Measurements from ENCODE around the gene MYH16.
"Not testable (repeated sequence)": the region's sequence is repeated elsewhere in the genome, so short reads cannot be mapped to it uniquely, and the experiment has no call there.

Gene MYH16

GRCh38 chr7:99289185-99289584 lies 16.5 kb downstream of the MYH16 start:
- no peak overlapping the region for H2AFZ ChIP-seq (ENCODE audit: low read length)
- no peaks in the 10 kb centered on the region for H3K9me2 ChIP-seq (replicated peaks; ENCODE audit: insufficient read depth, low read length)
- TF ChIP-seq EZH2phosphoT487 (IDR thresholded peaks at IDR 0.05; ENCODE audit: low read length) (no peak), EZH2 (optimal IDR thresholded peaks at IDR 0.05; ENCODE audit: low read depth, low read length) (no peak)
- no peaks in the 10 kb centered on the region for H3K4me1 ChIP-seq (ENCODE audit: low read length)
- DNase-seq: no peak
- no peaks in the 10 kb centered on the region for H4K20me1 ChIP-seq (ENCODE audit: insufficient read depth, low read length)
- H3K79me2 ChIP-seq (ENCODE audit: low read length): no peaks in the 10 kb centered on the region
- no peak overlapping the region for H3K27ac ChIP-seq (ENCODE audit: low read length)
- H3K9ac ChIP-seq (ENCODE audit: low read length): no peak overlapping the region
- H3K4me3 ChIP-seq (ENCODE audit: low read length): no peak overlapping the region
- no peaks in the 10 kb centered on the region for H3K27me3 ChIP-seq (replicated peaks; ENCODE audit: insufficient read depth, low read length)
- no peaks in the 10 kb centered on the region for H3K9me3 ChIP-seq (replicated peaks; ENCODE audit: insufficient read depth, low read length)
- no peaks in the 10 kb centered on the region for H3K36me3 ChIP-seq (replicated peaks; ENCODE audit: insufficient read depth, low read length)
- H3K4me2 ChIP-seq (ENCODE audit: low read depth, low read length): no peak overlapping the region
- H3F3A ChIP-seq (ENCODE audit: insufficient read depth, low read length): no peaks in the 10 kb centered on the region

- H3K9me3 ChIP-seq (replicated peaks; ENCODE audit: insufficient read depth, low read length); H3K79me2 ChIP-seq (ENCODE audit: low read length); H3K4me1 ChIP-seq (ENCODE audit: low read length); H3K4me3 ChIP-seq (ENCODE audit: low read length); H3F3A ChIP-seq (ENCODE audit: insufficient read depth, low read length); H3K4me2 ChIP-seq (ENCODE audit: low read depth, low read length); H3K9me2 ChIP-seq (replicated peaks; ENCODE audit: insufficient read depth, low read length); H3K9ac ChIP-seq (ENCODE audit: low read length); H4K20me1 ChIP-seq (ENCODE audit: insufficient read depth, low read length); H2AFZ ChIP-seq (ENCODE audit: low read length); H3K27ac ChIP-seq (ENCODE audit: low read length); DNase-seq; H3K27me3 ChIP-seq (replicated peaks; ENCODE audit: insufficient read depth, low read length); H3K36me3 ChIP-seq (replicated peaks; ENCODE audit: insufficient read depth, low read length): not testable (repeated sequence)
Measured at GRCh38 chr7:99290148-99290547, 17.5 kb downstream of the MYH16 start.

GRCh38 chr7:99290980-99291607 lies 18.5 kb downstream of the MYH16 start:
- no peaks in the 10 kb centered on the region for H3F3A ChIP-seq (ENCODE audit: insufficient read depth, low read length)
- no peak overlapping the region for H3K9ac ChIP-seq (ENCODE audit: low read length)
- no peaks in the 10 kb centered on the region for H3K79me2 ChIP-seq (ENCODE audit: low read length)
- no peaks in the 10 kb centered on the region for H3K36me3 ChIP-seq (replicated peaks; ENCODE audit: insufficient read depth, low read length)
- no peak overlapping the region for H3K4me2 ChIP-seq (ENCODE audit: low read depth, low read length)
- no peak overlapping the region for H3K4me3 ChIP-seq (ENCODE audit: low read length)
- no peaks in the 10 kb centered on the region for H3K4me1 ChIP-seq (ENCODE audit: low read length)
- H3K9me3 ChIP-seq (replicated peaks; ENCODE audit: insufficient read depth, low read length): no peaks in the 10 kb centered on the region
- TF ChIP-seq EZH2phosphoT487 (IDR thresholded peaks at IDR 0.05; ENCODE audit: low read length) (no peak), EZH2 (optimal IDR thresholded peaks at IDR 0.05; ENCODE audit: low read depth, low read length) (no peak)
- DNase-seq: no peak
- H3K27me3 ChIP-seq (replicated peaks; ENCODE audit: insufficient read depth, low read length): no peaks in the 10 kb centered on the region
- no peak overlapping the region for H3K27ac ChIP-seq (ENCODE audit: low read length)
- no peaks in the 10 kb centered on the region for H4K20me1 ChIP-seq (ENCODE audit: insufficient read depth, low read length)
- no peaks in the 10 kb centered on the region for H3K9me2 ChIP-seq (replicated peaks; ENCODE audit: insufficient read depth, low read length)
- H2AFZ ChIP-seq (ENCODE audit: low read length): no peak overlapping the region

- H3K27me3 ChIP-seq (replicated peaks; ENCODE audit: insufficient read depth, low read length): no peaks in the 10 kb centered on the region
- DNase-seq: no peak
Measured at GRCh38 chr7:99292127-99292526, 19.5 kb downstream of the MYH16 start.

More at GRCh38 chr7:99292127-99292526, 19.5 kb downstream of the MYH16 start:
- Histone ChIP-seq H3K9me3 (replicated peaks; ENCODE audit: insufficient read depth, low read length) (no peaks in the 10 kb centered on the region), H3K9me2 (replicated peaks; ENCODE audit: insufficient read depth, low read length) (no peaks in the 10 kb centered on the region), H3K4me3 (ENCODE audit: low read length) (no peak overlapping the region), H3K9ac (ENCODE audit: low read length) (no peak overlapping the region), H3K36me3 (replicated peaks; ENCODE audit: insufficient read depth, low read length) (no peaks in the 10 kb centered on the region), H3K4me1 (ENCODE audit: low read length) (no peaks in the 10 kb centered on the region), H3K27ac (ENCODE audit: low read length) (no peak overlapping the region), H3K4me2 (ENCODE audit: low read depth, low read length) (no peak overlapping the region), H3K79me2 (ENCODE audit: low read length) (no peaks in the 10 kb centered on the region), H4K20me1 (ENCODE audit: insufficient read depth, low read length) (no peaks in the 10 kb centered on the region), H3F3A (ENCODE audit: insufficient read depth, low read length) (no peaks in the 10 kb centered on the region), H2AFZ (ENCODE audit: low read length) (no peak overlapping the region)
- no peak for TF ChIP-seq EZH2phosphoT487 (IDR thresholded peaks at IDR 0.05; ENCODE audit: low read length)
- TF ChIP-seq EZH2 (optimal IDR thresholded peaks at IDR 0.05; ENCODE audit: low read depth, low read length): no peak
- no peak for TF ChIP-seq CTCF (IDR thresholded peaks at IDR 0.05; ENCODE audit: low read length)
